HG03135 (cell line): ENCODE measurements around the gene SUPT7L.
"Not testable (repeated sequence)": the region's sequence is repeated elsewhere in the genome, so short reads cannot be mapped to it uniquely, and the experiment has no call there.

Experiments
- ATAC-seq: cut with Tn5 transposase; IDR thresholded peaks from one replicate; pipeline ENCODE4 v1.9.1; 2021; ENCODE audit warnings: mild to moderate bottlenecking, moderate library complexity; ENCODE audit not compliant: unreplicated experiment

SUPT7L gene

DNA sequence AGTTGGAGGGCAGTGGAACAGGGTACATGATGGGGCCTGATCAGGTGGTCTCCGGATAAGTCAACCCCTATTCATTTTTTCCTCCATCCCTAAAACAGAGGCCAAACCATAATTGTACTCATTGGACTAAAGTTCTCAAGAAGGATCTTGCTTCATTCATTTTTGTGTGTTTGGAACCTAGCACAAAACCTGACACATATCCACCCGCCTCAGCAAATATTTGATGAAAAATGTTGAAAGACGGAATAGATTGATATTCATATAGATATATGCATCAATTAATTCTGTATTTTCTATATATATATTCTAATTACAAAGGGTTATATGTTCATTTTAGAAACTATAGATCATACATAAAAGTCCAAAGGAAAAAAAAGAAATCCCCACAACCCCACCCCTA, 22.2 kb upstream of the SUPT7L start:
- no peak for ATAC-seq

DNA sequence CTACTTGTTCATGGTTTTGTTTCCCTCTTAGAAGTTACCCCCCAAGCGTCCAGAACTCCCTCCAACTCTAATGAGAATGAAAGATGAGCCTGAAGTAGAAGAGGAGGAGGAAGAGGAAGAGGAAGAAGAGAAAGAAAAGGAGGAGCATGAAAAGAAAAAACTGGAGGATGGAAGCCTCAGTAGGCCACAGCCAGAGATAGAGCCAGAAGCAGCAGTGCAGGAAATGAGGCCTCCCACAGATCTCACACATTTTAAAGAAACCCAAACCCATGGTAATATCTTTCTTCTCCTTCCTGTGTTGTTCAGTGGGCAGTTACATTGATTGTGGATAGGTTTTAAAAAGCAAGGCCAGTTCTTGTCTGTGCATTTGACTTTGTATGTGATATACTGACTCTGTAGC, 21.6 kb upstream of the SUPT7L start:
- ATAC-seq: not testable (repeated sequence)

DNA sequence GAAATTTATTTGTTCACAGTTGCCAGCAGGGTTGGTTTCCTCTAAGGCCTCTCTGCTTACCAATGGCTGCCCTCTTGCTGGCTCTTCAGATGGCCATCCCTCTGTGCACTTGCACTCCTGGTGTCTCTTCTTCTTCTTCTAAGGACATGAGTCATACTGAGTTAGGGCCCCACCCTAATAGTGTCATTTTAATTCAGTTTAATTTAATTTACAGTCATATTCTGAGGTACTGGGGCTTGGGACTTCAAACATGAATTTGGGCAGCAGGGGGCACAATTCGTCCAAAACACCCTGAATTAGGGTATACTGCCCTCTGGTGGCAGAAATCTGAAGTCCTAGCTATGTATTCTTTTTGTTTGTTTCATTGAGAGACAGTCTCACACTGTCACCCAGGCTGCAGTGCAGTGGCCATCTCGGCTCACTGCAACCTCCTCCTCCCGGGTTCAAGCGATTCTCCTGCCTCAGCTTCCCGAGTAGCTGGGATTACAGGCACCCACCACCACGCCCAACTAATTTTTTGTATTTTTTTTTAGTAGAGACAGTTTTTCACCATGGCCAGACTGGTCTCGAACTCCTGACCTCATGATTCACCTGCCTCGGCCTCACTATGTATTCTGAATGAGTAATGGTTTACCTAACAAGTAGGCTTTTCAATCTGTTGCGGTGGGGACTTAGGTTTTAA, 20.1 kb upstream of the SUPT7L start:
- peak; percentile 81 for ATAC-seq

DNA sequence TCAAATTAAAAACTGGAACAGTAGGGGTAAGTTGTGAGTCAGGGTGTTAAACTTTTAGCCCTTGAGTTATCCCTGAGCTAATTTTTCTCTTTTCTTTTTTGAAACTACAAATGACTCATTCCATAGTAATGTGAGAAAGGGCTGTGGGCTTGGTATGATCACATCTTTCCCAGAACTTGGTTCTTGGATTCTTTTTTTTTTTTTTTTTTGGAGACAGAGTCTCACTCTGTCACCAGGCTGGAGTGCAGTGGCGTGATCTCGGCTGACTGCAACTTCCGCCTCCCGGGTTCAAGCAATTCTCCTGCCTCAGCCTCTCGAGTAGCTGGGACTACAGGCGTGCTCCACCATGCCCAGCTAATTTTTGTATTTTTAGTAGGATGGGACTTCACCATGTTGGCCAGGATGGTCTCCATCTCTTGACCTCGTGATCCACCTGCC, 18.9 kb upstream of the SUPT7L start:
- ATAC-seq: not testable (repeated sequence)

DNA sequence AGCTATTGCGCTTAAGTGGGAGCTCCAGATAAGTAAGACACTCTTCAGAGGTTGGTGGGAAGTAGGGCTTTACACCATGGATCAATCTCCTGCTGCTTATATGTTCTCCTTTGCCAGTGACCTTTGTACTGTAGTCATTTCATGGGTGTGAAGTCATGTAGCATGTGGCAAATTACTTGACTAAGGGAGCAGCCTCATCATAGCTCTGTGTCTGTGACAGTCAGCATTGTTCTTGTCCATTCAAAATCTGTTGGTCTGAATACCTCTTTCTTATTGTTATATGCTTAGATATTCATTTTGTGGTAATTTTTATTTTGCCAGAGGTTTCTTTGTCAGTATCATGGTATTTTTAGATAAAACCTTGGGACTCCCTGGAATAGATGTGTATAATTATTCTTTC, 18.4 kb upstream of the SUPT7L start:
- ATAC-seq: no peak

DNA sequence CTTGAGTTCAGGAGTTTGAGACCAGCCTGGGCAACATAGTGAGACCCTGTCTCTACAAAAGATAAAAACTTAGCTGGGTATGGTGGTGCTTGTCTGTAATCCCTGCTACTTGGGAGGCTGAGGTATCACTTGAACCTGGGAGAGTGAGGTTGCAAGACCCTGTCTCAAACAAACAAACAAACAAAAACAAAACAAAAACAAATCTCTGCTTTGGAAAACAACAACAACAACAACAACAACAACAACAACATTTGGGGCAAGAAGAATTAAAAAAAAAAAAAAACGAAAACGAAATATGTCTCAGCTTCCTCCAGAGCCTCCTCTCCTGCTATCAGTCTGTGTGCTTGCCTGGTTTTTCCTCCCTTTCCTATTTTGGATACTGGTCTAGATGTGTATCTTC, 17.2 kb upstream of the SUPT7L start:
- no peak for ATAC-seq

DNA sequence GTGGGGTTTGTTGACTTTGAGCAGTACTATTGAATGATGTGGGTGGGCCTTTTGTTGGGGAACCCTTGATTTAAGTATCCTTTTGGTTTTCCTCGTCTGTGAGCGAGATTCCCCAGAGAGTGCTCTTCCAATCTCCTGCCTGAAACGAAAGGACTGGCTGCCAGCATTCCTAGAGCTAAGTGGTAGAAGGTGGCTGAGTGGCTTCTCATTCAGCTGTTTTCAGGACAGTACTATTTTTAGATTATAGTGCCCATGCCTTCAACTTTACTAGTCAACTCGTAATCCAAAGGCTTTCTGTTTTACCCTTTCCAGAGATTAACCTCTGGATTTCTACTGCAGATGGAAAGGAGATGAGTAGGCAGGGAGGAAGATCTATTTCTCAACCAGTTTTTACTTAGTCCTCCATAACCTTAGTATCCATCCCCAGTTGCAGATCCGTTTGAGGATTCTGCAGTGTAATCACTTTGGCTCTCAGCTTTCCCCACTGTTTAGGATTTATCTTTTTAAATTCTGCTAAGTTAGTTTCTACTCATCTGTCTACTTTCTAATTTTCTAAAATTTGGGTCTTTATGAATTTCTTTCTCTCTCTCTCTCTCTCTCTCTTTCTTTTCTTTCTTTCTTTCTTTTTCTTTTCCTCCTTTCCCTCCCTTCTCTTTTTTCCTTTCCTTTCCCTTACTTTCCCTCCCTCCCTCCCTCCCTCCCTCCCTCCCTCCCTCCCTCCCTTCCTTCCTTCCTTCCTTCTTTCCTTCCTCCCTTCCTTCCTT, 9.5 kb upstream of the SUPT7L start:
- ATAC-seq: no peak

DNA sequence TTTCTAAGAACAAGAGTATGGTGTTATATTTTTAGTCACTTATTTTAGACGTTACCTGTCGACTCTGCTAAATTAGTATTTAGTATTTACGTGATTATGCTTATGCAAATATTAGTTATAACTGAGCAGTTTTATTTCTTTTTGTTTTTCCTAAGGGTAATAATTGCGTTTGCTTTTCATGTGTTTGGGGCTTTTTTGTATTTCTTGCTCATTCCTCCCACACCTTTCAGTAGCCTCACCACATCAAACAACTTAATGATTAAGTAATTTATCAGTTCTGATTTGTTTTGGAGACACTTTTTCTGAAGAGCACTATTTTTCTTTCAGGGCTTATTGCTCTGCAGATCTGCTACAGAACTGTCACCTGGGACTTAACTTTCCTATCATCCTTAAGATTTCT, 7.8 kb upstream of the SUPT7L start:
- no peak for ATAC-seq

DNA sequence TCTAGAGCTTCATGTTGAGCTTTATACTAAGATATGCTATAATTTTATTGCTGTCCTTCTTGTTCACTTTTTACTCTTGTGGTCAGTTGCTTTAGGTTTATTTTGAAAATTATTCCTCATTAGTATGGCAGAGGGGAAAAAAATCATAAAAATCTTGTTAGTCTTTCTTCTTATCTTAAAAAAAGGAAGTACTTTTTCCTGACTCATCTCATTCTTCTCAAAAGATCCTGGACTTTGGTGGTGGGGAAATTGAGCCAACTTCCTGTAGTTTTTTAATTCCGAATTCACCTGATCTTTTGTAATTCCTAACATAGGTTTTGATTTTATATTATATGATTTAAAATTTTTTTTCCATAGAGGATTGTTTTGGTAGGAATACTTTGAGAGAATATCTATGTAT, 4.0 kb upstream of the SUPT7L start:
- ATAC-seq: no peak

DNA sequence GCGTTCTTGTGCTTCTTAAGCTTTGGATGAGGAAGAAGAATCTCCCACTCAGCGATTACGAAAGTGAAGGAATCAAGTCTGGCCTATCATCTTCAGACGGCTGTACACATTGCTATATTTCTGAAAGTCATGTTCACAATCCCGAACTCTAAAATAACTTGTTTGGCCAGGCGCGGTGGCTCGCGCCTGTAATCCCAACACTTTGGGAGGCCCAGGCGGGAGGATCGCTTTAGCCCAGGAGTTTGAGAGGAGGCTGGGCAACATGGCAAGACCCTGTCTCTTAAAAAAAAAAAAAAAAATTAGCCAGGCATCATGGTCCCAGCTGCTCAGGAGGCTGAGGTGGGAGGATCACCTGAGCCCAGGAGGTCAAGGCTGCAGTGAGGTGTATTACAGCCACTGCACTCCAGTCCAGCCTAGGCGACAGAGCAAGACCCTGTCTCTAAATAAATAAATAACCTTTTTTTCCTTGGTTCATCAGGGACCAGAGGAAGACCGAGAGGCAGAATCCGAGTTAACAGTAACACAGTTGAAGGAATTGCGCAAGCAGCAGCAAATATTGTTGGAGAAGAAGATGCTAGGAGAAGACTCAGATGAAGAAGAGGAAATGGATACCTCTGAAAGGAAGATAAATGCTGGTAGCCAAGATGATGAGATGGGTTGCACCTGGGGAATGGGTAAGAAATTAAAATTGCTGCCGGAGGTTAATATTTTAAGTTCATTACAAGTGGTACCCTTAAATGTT, 1.4 kb upstream of the SUPT7L start:
- ATAC-seq: no peak

DNA sequence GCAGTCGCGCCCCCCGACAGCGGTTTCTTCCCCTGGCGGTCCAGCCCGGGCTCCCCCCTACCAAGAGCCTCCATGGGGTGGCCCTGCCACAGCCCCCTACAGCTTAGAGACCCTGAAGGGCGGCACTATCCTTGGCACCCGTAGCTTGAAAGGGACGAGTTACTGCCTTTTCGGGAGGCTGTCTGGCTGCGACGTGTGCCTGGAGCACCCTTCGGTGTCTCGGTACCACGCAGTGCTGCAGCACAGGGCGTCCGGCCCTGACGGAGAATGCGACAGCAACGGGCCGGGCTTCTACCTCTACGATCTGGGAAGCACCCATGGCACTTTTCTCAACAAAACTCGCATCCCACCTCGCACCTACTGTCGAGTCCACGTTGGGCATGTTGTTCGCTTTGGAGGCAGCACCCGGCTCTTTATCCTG, 750 bp upstream of the SUPT7L start:
- ATAC-seq: peak; percentile 12

DNA sequence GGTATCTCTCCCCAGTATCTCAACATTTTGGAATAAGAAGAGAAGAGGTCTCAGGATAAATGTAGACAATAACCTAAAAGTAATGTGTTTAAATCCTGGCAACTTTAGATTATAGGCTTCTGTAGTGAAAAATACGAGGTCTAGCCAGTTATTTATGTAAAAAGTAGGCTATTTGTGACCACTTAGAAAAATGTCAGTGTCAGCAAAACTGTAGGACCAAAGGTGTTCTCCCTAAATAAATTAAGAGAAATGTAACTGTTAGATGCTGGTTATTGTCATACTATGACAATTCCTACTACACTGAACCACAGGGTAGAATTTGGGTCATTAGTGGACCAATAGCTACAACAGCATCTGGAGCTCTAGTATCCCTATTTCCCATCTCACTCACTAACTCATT, 2.0 kb downstream of the SUPT7L start:
- no peak for ATAC-seq

DNA sequence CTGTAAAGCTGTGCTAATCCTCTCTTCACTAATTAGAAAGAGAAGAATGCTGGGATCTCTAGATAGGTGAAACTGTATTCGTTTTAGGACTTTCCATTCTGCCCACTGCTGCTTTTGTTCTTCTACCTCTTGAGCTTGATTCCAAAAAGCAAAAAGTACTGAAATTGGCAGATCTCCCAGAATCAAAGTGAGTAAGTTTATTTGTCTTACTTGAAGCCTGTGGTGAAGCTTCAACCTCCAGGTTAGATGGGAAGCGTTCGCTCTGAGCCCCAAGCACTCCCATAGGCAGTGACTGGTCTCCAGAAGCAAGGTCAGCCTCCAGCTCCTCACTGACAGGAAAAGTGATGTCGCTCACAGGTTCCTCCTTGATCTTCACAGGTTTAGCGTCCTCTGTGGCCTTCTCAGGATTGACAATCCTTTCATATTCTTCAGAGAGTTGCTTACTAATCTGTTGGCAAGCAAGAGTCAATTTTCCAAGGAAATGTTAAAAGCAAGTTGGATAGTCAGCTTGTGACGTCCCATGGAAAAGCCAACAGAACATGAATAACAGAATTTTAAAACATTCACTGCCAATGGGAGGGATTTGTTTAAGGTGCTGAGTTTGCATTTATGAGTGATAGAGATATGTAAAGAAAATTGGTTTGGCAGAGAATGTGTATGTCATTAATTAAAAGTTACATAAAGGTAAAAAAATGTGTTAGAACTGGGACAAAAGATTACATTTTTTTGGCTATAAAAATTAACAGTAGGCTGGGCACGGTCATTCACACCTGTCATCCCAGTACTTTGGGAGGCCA, 8.1 kb downstream of the SUPT7L start:
- no peak for ATAC-seq

DNA sequence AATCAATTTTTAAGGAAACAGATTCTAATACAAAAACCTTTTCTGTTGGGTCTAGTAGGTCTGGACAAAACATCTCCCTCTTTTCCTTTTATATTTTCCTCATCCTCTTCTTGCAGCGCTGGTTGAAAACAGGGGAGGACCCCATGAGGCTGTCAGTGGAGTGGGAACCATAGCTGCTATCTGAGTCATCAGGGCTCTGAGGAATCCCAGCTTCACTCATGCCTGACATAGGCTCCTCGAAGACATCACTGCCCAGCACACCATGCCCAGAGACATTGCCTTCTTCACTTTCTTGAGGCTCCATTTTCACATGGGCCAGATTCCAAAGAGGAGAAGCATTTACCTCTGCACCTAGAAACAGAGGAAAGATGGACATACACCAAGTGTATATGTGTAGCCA, 10.0 kb downstream of the SUPT7L start:
- ATAC-seq: no peak

DNA sequence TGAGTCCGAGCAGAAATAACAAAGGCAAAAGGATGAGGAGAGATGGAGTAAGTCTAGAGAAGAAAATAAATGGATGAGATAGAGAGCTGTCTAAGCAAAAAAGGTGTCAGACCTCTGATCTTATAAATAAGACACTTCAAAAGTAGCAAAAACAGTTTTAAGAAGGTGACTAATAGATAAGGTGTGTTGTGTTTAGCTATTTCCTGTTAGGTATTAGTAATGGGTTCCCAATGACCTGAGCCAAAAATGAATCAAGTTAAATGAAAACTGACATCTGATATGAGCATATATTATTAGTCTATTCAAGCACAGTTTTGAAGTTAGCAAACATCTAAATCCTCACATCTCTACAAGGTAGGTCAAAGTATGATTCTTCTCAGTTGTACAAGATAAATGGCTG, 10.6 kb downstream of the SUPT7L start:
- ATAC-seq: no peak

DNA sequence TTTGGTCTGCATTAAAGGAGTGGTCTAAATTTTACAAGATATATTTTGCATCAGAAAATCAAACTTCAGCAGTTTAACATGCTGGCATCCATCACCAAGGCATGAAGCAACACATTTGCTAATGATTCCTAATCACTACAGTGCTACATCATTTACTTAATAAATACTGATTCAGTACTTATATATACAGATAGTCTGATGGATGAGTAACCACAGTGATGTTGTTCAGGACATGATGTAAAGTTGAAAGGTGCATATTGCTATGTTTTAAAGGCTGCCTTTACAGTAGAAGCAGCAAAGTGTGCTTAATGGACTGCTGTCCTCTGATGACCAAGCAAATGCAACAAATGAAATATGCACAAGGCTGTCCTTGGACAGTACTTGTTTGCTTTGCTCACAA, 11.1 kb downstream of the SUPT7L start:
- no peak for ATAC-seq

DNA sequence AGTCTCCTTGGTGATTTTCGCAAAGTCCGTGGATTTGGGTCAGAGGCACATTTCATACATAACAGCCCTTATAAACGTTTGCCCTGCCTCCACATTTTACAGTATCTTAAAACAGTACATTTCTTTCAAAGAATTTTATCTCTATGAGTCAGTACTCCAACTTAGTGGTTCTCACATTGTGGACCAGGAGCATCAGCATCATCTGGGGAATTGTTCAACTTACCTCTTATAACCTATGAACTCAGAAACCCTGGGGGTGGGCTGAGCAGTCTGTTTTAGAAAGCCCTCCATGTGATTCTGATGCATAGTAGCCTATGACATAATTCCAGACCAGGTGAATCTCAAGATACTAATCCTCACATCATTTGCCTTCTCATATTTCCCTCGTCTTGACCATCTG, 12.4 kb downstream of the SUPT7L start:
- no peak for ATAC-seq

DNA sequence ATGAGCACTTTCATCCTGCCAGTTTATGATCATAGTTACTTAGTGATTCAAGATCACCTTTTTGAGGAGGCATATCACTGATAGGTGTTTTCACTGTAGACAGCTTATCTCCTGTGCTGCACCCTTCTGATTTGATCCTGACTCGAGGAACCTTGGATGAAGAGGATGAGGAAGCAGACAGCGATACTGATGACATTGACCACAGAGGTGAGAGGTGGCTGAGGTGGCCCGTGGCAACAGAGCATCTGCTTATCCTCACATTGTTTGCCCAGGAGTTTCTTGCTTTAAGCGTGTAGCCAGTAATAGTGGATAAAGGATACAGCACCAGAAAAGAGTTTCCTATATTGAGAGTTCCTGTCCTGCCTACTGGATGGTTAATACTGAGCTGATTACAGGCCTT, 15.7 kb downstream of the SUPT7L start:
- ATAC-seq: no peak

DNA sequence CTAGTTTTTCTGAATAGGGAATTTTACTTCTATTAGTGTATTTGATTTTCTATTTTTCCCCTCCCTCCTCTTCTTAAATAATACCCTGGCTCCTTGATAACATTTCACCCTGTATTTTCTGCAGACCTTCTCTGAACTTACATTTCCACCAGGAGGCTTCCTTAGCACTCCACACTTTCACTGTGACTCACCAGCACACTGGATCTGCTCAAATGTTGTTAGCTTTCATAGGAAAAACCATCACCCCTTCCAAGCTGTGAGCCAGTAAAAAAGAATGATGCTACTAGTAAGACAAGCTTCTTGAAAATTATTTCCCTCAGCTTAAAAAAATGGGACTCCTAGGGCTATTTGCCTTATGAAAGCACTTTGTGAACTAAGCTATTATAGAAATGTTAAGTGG, 16.1 kb downstream of the SUPT7L start:
- ATAC-seq: no peak

DNA sequence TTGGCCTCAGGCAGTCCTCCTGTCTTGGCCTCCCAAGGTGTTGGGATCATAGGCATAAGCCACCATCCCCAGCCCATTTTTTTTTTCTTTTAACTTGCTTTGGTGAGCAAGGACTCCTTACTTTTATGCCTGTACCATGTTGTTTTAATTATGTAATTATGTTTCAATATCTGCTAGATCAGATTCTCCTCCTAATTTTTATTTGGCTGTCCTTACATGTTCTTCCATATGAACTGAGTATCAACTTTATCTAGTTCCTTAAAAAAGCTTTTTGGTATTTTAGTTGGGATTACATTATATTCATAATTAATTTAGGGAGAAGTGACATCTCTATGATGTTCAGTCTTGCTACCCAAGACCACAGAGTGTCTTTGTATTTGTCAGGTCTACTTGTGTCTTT, 18.2 kb downstream of the SUPT7L start:
- ATAC-seq: no peak

DNA sequence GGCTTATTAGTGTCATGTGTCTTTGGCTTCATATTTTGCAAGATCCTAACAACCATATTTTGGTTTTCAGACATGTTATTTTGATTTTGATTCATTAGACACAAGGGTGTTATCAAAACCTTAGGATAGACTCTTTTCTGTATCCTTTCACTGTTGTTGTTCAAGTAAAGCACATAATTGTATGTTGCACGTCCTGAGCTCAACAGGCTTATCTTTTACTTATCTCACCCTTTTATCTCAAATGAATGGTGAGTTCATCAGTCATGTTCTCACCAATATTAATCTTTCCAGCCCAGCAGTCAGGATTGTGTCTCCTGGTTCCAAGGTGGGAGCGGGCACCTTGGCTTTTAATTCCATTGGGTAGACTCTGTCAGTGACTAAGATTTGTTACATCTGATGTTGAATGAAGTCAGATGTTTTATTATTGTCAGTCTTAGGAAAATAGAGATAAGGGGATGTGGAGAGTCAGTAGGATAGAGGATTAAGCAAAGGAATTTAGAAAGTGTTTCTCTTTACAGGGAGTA, 22.6 kb downstream of the SUPT7L start:
- ATAC-seq: no peak
